Measurements from ENCODE around the gene HIBCH. TPM values are rescaled to one million over a fixed set of nuclear protein-coding genes. Genes with fewer than 3 reads are reported as not detected.

HIBCH gene
- total and polyA plus RNA-seq, 2 donors (not counting 3 experiments of a cell fraction or from before 2014, with no cell fraction given), result 6.4 to 24.7 TPM

- POLR2A ChIA-PET, result no interaction called here
- Histone ChIP-seq H2AFZ (ENCODE audit: low read depth, low read length) (no peak overlapping the region), H3K4me1 (ENCODE audit: control insufficient read depth, extremely low read depth, insufficient read depth, low read length) (peaks cover under 1% of the 10 kb centered on the region), H3K4me3 (replicated peaks in 1 of 3; ENCODE audit: insufficient read depth in 1 of 3, low read depth in 1 of 3, low read length in 3 of 3) (no peak overlapping the region), H3K9me1 (replicated peaks; ENCODE audit: control insufficient read depth, extremely low read depth, insufficient read depth, low read length) (no peaks in the 10 kb centered on the region), H3K79me2 (ENCODE audit: control insufficient read depth, insufficient read depth, low read length) (no peaks in the 10 kb centered on the region), H3K9me3 (replicated peaks; ENCODE audit: control insufficient read depth, insufficient read depth, low read length) (no peaks in the 10 kb centered on the region), H3K36me3 (ENCODE audit: control insufficient read depth in 2 of 2, extremely low read depth in 1 of 2, insufficient read depth in 2 of 2, low read length in 2 of 2) (no peaks in the 10 kb centered on the region), H4K20me1 (replicated peaks; ENCODE audit: control insufficient read depth, extremely low read depth, insufficient read depth, low read length) (no peaks in the 10 kb centered on the region), H3K9ac (replicated peaks; ENCODE audit: extremely low read depth, insufficient read depth, low read length) (no peak overlapping the region), H3K27me3 (ENCODE audit: control insufficient read depth in 2 of 2, insufficient read depth in 2 of 2, low read length in 2 of 2) (no peaks in the 10 kb centered on the region), H3K4me2 (ENCODE audit: insufficient read depth, low read length) (no peak overlapping the region), H3K27ac (ENCODE audit: insufficient read depth, low read depth, low read length) (no peak overlapping the region)
- intact Hi-C loops (cut with micrococcal nuclease), result no loop called here
- no TSS peak for BruUV-seq (replicated peaks)
- DNase-seq (ENCODE audit: low read depth, low spot score) (no peak), FAIRE-seq (no peak)
- CTCF ChIA-PET, result no interaction called here
- no peak for TF ChIP-seq MAX (IDR thresholded peaks at IDR 0.05; ENCODE audit: insufficient read depth, insufficient read length)
- dilution Hi-C loops (cut with MboI; ENCODE audit: extremely low pct_ligation_motif_present, low sequenced_read_pairs), result no loop called here
These were observed 134.2 kb downstream of the HIBCH start for GRCh38 chr2:190185380-190185779.

GRCh38 chr2:190184460-190184859, 135.2 kb downstream of the HIBCH start:
- intact Hi-C loops (cut with micrococcal nuclease), result no loop called here
- CTCF ChIA-PET, result no interaction called here
- no peak for FAIRE-seq

More at GRCh38 chr2:190184460-190184859, 135.2 kb downstream of the HIBCH start:
- POLR2A ChIA-PET, result no interaction called here
- H3K4me2 ChIP-seq (ENCODE audit: insufficient read depth, low read length), result no peak overlapping the region
- no peaks in the 10 kb centered on the region for H3K27me3 ChIP-seq (ENCODE audit: control insufficient read depth in 2 of 2, insufficient read depth in 2 of 2, low read length in 2 of 2)
- H3K79me2 ChIP-seq (ENCODE audit: control insufficient read depth, insufficient read depth, low read length), result no peaks in the 10 kb centered on the region
- no peaks in the 10 kb centered on the region for H3K9me3 ChIP-seq (replicated peaks; ENCODE audit: control insufficient read depth, insufficient read depth, low read length)
- BruUV-seq (replicated peaks), result no TSS peak
- no peaks in the 10 kb centered on the region for H3K36me3 ChIP-seq (ENCODE audit: control insufficient read depth in 2 of 2, extremely low read depth in 1 of 2, insufficient read depth in 2 of 2, low read length in 2 of 2)
- no peak for TF ChIP-seq EZH2 (IDR thresholded peaks at IDR 0.05; ENCODE audit: borderline replicate concordance, low read depth, low read length, severe bottlenecking)
- TF ChIP-seq POLR2A (IDR thresholded peaks at IDR 0.05; ENCODE audit: low read depth, low read length), result no peak
- no peak for TF ChIP-seq JUN (IDR thresholded peaks at IDR 0.05; ENCODE audit: borderline replicate concordance, insufficient read depth, insufficient read length, low read depth)
- TF ChIP-seq GATA2 (IDR thresholded peaks at IDR 0.05; ENCODE audit: insufficient read depth, insufficient read length, low read depth, low read length), result no peak
- no peak for TF ChIP-seq CTCF (IDR thresholded peaks at IDR 0.05; ENCODE audit: extremely low read depth in 1 of 2, insufficient read depth in 1 of 2, low read depth in 1 of 2, low read length in 2 of 2)
- TF ChIP-seq MYC (IDR thresholded peaks at IDR 0.05; ENCODE audit: low read depth, low read length), result no peak
- no peak for TF ChIP-seq MAX (IDR thresholded peaks at IDR 0.05; ENCODE audit: insufficient read depth, insufficient read length)
- TF ChIP-seq POLR2AphosphoS5 (IDR thresholded peaks at IDR 0.05; ENCODE audit: insufficient read depth, low read depth, low read length), result no peak
- TF ChIP-seq FOS (IDR thresholded peaks at IDR 0.05; ENCODE audit: borderline replicate concordance, insufficient read depth, low read length), result no peak
- no peak overlapping the region for H3K27ac ChIP-seq (ENCODE audit: insufficient read depth, low read depth, low read length)
- no peak overlapping the region for H3K4me3 ChIP-seq (replicated peaks in 1 of 3; ENCODE audit: insufficient read depth in 1 of 3, low read depth in 1 of 3, low read length in 3 of 3)
- no peak overlapping the region for H2AFZ ChIP-seq (ENCODE audit: low read depth, low read length)
- H3K4me1 ChIP-seq (ENCODE audit: control insufficient read depth, extremely low read depth, insufficient read depth, low read length), result peaks cover 2% of the 10 kb centered on the region
- no peak overlapping the region for H3K9ac ChIP-seq (replicated peaks; ENCODE audit: extremely low read depth, insufficient read depth, low read length)
- dilution Hi-C loops (cut with MboI; ENCODE audit: extremely low pct_ligation_motif_present, low sequenced_read_pairs), result no loop called here
- no peak for DNase-seq (ENCODE audit: low read depth, low spot score)
- no peaks in the 10 kb centered on the region for H3K9me1 ChIP-seq (replicated peaks; ENCODE audit: control insufficient read depth, extremely low read depth, insufficient read depth, low read length)
- no peaks in the 10 kb centered on the region for H4K20me1 ChIP-seq (replicated peaks; ENCODE audit: control insufficient read depth, extremely low read depth, insufficient read depth, low read length)
